Astrocyte (in vitro differentiated cells and primary cell): Measurements from ENCODE around the gene ANKRA2.

Source experiments
- EZH2 ChIP-seq: IDR thresholded peaks from 2 replicates; pipeline ENCODE4 v1.6.1; 2012; ENCODE audit warnings: mild to moderate bottlenecking, low read length, inconsistent platforms; ENCODE audit not compliant: insufficient read depth
- TF ChIP-seq, protein P1 (sequence below): IDR thresholded peaks from 2 replicates; pipeline ENCODE4 v1.5.1; 2011; ENCODE audit warnings: low read depth, mild to moderate bottlenecking, inconsistent platforms, low read length, moderate library complexity; ENCODE audit not compliant: insufficient read depth

DNA sequence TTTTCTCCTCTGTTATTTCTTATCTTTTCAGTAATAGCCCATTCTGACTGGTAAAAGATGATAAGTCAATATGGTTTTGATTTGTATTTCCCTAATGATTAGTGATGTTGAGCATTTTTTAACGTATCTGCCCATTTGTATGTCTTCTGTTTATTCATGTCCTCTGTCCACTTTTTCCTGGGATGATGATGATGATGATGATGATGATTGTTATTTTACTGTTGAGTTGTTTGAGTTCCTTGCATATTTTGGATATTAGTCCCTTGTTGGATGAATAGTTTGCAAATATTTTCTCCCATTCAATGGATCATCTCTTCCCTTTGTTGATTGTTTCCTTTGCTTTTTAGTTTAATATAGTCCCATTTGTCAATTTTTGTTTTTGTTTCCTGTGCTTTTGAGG is 27.1 kb upstream of the ANKRA2 start:
- TF ChIP-seq, protein P1, sequence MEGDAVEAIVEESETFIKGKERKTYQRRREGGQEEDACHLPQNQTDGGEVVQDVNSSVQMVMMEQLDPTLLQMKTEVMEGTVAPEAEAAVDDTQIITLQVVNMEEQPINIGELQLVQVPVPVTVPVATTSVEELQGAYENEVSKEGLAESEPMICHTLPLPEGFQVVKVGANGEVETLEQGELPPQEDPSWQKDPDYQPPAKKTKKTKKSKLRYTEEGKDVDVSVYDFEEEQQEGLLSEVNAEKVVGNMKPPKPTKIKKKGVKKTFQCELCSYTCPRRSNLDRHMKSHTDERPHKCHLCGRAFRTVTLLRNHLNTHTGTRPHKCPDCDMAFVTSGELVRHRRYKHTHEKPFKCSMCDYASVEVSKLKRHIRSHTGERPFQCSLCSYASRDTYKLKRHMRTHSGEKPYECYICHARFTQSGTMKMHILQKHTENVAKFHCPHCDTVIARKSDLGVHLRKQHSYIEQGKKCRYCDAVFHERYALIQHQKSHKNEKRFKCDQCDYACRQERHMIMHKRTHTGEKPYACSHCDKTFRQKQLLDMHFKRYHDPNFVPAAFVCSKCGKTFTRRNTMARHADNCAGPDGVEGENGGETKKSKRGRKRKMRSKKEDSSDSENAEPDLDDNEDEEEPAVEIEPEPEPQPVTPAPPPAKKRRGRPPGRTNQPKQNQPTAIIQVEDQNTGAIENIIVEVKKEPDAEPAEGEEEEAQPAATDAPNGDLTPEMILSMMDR: no peak
- TF ChIP-seq EZH2: no peak
